Epithelial cell of proximal tubule (primary cell): ENCODE data around the gene FAM78B. TPM values are rescaled to one million over a fixed set of nuclear protein-coding genes. Genes with fewer than 3 reads are reported as not detected.

Source experiments
- DNase-seq: peaks from one replicate; pipeline ENCODE4 v3.0.0-alpha.2; 2011; ENCODE audit warnings: low read depth
- H3K4me3 ChIP-seq: 2 replicates; pipeline ENCODE4 v1.5.1; 2011; ENCODE audit warnings: low read depth, mild to moderate bottlenecking, low read length
- total RNA-seq: library from RNA; depleted of rRNA; stranded (reverse); fragments of >200 nt; gene quantifications from 2 replicates; pipeline ENCODE4 v1.2.3, GENCODE V29; 2015
- TF ChIP-seq, protein P1 (sequence below): conservative IDR thresholded peaks from 2 replicates; pipeline ENCODE4 v1.5.1; 2012; ENCODE audit warnings: low read depth, mild to moderate bottlenecking, low read length

FAM78B gene
- total RNA-seq, 1 donor from 2014 or later = not detected

DNA sequence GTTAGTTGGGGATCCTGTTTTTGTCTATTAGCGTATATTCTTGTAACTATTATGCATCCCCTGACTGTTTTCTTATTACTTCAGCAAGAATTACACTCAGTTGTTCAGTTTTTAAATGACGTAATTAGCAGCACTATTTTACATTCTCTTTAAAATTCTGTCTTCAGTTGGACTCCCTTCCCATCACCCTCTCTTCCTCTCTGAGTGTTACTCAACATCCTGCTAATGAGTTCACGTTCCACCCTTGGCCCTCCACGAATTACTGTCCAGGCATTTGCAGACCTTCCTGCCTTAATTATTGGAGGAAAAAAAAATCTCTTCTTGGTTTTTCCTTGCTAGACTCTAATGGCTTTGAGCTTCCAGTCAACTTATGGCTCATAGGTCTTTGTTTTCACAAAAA lies 23.6 kb upstream of the FAM78B start:
- DNase-seq = no peak
- TF ChIP-seq, protein P1, sequence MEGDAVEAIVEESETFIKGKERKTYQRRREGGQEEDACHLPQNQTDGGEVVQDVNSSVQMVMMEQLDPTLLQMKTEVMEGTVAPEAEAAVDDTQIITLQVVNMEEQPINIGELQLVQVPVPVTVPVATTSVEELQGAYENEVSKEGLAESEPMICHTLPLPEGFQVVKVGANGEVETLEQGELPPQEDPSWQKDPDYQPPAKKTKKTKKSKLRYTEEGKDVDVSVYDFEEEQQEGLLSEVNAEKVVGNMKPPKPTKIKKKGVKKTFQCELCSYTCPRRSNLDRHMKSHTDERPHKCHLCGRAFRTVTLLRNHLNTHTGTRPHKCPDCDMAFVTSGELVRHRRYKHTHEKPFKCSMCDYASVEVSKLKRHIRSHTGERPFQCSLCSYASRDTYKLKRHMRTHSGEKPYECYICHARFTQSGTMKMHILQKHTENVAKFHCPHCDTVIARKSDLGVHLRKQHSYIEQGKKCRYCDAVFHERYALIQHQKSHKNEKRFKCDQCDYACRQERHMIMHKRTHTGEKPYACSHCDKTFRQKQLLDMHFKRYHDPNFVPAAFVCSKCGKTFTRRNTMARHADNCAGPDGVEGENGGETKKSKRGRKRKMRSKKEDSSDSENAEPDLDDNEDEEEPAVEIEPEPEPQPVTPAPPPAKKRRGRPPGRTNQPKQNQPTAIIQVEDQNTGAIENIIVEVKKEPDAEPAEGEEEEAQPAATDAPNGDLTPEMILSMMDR = no peak
- H3K4me3 ChIP-seq = no peak overlapping the region

DNA sequence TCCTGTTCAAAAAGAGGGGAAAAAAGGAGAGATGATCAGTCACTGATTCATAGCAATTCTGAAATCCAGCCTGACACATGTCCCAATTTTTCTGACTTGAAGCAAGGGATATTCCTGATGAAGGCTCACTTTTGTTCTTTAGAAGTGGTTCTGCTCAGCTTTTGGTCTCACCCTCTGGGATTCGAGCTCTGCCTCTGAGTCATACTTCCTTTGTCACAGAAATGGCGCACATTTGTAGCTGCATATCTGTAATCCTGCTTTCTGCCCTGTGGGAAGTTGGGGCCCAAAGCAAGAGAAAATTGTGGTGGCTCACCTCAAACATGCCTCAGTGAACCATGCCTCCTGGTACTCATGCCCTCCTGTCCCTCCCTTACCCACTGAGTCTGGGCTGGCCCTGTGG lies 22.3 kb upstream of the FAM78B start:
- H3K4me3 ChIP-seq = no peak overlapping the region
- TF ChIP-seq, protein P1 = no peak
- no peak for DNase-seq

DNA sequence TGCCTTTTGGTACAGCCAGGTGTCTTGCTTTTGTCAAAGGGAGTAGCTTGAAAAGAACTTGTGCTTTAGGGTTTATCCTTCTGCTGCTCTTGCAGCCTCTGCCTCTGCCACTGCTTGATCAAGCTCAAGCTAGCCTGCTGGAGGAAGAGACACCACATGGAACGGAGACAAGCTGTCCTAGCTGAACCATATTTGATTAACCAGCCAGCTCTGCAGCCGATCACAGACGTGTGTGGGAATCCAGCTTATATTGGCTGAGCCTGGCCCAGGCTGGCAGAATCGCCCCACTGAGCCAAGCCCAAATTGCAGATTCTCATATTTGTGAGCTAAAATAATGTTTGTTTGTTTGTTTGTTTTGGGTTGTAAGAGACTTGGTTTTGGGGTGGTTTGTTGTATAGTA lies 18.7 kb upstream of the FAM78B start:
- TF ChIP-seq, protein P1 = no peak
- no peak overlapping the region for H3K4me3 ChIP-seq
- no peak for DNase-seq

DNA sequence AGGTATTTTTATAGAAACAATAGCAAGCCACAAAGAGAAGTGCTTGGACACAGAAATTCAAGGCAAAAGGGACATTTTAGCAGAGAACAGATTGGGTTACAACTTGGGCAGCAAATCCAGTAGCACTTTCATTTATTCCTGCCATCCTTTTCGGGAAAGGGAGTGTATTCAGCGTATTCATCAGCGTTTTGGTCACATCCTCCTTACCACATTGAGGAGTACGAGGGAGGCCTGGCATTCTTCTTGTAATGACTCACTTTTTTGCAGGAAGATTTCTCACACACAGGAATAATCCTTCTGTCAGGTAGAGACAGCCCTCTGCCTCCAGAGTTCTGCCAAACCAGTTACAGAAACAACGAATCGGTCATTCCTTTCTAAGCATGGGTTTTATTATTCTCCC lies 18.1 kb upstream of the FAM78B start:
- TF ChIP-seq, protein P1 = no peak
- no peak overlapping the region for H3K4me3 ChIP-seq
- no peak for DNase-seq

DNA sequence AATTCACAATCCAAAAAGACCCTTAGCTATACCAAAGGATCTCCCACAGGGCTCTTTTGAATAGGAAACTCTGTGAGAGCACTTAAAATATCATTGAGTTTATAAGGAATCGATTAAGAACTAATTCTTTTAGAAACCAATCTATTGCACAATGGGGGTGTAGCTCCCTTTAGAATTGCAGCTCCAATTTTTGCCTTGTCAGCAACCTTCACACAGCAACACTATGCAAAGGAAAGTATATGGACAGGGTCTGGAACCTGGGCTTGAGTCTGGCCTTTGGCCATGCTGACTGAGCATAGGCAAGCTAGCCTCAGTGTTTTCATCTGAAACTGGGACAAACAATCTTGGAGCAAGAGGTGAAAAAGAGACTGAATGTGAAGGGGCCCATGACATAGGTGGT lies 17.2 kb upstream of the FAM78B start:
- no peak overlapping the region for H3K4me3 ChIP-seq
- no peak for DNase-seq
- TF ChIP-seq, protein P1 = no peak

DNA sequence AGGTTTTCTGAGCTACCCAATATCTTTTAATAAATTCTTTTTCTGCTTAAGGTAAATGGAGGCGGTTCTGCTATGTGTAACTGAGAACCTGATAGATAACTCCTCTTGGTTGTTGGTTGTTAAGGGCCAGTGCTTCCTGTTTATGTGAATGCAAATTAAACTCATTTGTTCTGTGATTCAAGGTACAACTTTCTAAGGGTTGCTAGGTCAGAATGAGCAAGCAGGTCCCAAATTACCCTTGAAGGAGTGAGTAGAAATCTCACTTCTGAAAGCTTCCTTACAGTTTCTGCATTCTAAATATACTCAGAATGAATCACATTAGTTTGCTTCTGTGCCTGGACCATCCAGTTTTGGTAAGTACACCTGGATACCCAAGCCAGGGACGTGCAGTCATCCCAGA lies 15.5 kb upstream of the FAM78B start:
- TF ChIP-seq, protein P1 = no peak
- H3K4me3 ChIP-seq = no peak overlapping the region
- DNase-seq = no peak

DNA sequence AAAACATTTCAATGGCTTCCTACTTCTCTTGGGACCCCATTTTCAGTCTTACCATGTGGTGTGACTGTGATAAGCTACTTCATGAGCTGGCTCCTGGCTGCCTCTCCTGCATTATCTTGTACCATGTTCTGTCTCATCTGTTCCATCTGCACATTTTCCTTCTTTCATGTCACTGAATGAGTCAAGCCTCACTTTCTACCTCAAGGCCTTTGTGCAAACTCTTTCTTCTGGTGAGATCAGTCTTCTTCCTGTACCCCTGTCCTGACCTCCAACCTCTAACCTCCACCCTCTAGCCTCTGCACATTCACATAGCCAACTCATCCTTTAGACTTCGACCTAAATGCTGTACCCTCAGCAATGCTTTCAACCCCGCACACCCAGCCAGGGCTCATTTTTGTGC lies 9.6 kb upstream of the FAM78B start:
- TF ChIP-seq, protein P1 = no peak
- DNase-seq = no peak
- H3K4me3 ChIP-seq = no peak overlapping the region
